HG02938 (cell line): ENCODE measurements around the gene KCNH4.

Experiments
- ATAC-seq: cut with Tn5 transposase; IDR thresholded peaks from one replicate; pipeline ENCODE4 v1.9.1; 2021; ENCODE audit warnings: mild to moderate bottlenecking, moderate library complexity; ENCODE audit not compliant: unreplicated experiment

The KCNH4 gene

GRCh38 chr17:42120161-42120769 is 60.7 kb downstream of the KCNH4 start:
- no peak for ATAC-seq

GRCh38 chr17:42119301-42119700 is 61.6 kb downstream of the KCNH4 start:
- no peak for ATAC-seq

- no peak for ATAC-seq
Measured at GRCh38 chr17:42118545-42118944, 62.4 kb downstream of the KCNH4 start.

- ATAC-seq = no peak
Measured at GRCh38 chr17:42118126-42118510, 62.8 kb downstream of the KCNH4 start.

- ATAC-seq = no peak
Measured at GRCh38 chr17:42117397-42118125, 63.4 kb downstream of the KCNH4 start.

- ATAC-seq = no peak
Measured at GRCh38 chr17:42116705-42117396, 64.1 kb downstream of the KCNH4 start.

- no peak for ATAC-seq
Measured at GRCh38 chr17:42114118-42114517, 66.8 kb downstream of the KCNH4 start.

GRCh38 chr17:42113293-42114069 is 67.5 kb downstream of the KCNH4 start:
- ATAC-seq = no peak

- ATAC-seq = peak; percentile 76
Measured at GRCh38 chr17:42112552-42113176, 68.3 kb downstream of the KCNH4 start, which contains the start of gene DHX58. TSS of gene DHX58 (minus strand) at chr17:42112714. CDS start at chr17:42111892, 822 bp downstream.

GRCh38 chr17:42111871-42112551 is 68.9 kb downstream of the KCNH4 start:
- ATAC-seq = peak; percentile 9

- no peak for ATAC-seq
Measured at GRCh38 chr17:42111265-42111636, 69.7 kb downstream of the KCNH4 start.

- ATAC-seq = no peak
Measured at GRCh38 chr17:42110301-42111264, 70.4 kb downstream of the KCNH4 start.

GRCh38 chr17:42109086-42109485 is 71.9 kb downstream of the KCNH4 start:
- ATAC-seq = no peak

- ATAC-seq = peak; percentile 46
Measured at GRCh38 chr17:42107597-42108576, 73.1 kb downstream of the KCNH4 start.

- no peak for ATAC-seq
Measured at GRCh38 chr17:42107124-42107523, 73.8 kb downstream of the KCNH4 start.
